Hippocampal formation (tissue), 2 donors: ENCODE results near the gene CAMTA1.
"Not testable (repeated sequence)": the region's sequence is repeated elsewhere in the genome, so short reads cannot be mapped to it uniquely, and the experiment has no call there.

Experiments used
- DNase-seq, 2 donors: peaks; one replicate each; lab custom pipeline; 2025; lab: John Stamatoyannopoulos, UW

Gene CAMTA1

GRCh38 chr1:7366955-7367665 lies 581.9 kb downstream of the CAMTA1 start:
- DNase-seq: no peak

GRCh38 chr1:7369866-7370265 lies 584.6 kb downstream of the CAMTA1 start:
- no peak for DNase-seq

- no peak for DNase-seq
These were observed 586.7 kb downstream of the CAMTA1 start for GRCh38 chr1:7371926-7372325.

GRCh38 chr1:7372477-7373120 lies 587.3 kb downstream of the CAMTA1 start:
- DNase-seq: peak in 1 of 2 donors; percentile 3

GRCh38 chr1:7373251-7373650 lies 588.0 kb downstream of the CAMTA1 start:
- DNase-seq: no peak

GRCh38 chr1:7373876-7374562 lies 588.8 kb downstream of the CAMTA1 start:
- DNase-seq: peak in 1 of 2 donors; percentile 13

GRCh38 chr1:7374563-7375160 lies 589.4 kb downstream of the CAMTA1 start:
- no peak for DNase-seq

GRCh38 chr1:7375329-7375728 lies 590.1 kb downstream of the CAMTA1 start:
- DNase-seq: no peak

GRCh38 chr1:7375781-7376660 lies 590.8 kb downstream of the CAMTA1 start:
- DNase-seq: no peak

GRCh38 chr1:7376676-7377075 lies 591.4 kb downstream of the CAMTA1 start:
- DNase-seq: no peak

GRCh38 chr1:7378346-7379130 lies 593.3 kb downstream of the CAMTA1 start:
- DNase-seq: no peak

GRCh38 chr1:7379441-7379971 lies 594.3 kb downstream of the CAMTA1 start:
- no peak for DNase-seq

GRCh38 chr1:7380068-7380467 lies 594.8 kb downstream of the CAMTA1 start:
- DNase-seq: not testable (repeated sequence)

GRCh38 chr1:7380712-7381111 lies 595.5 kb downstream of the CAMTA1 start:
- DNase-seq: no peak

GRCh38 chr1:7381729-7382128 lies 596.5 kb downstream of the CAMTA1 start:
- DNase-seq: not testable (repeated sequence)

GRCh38 chr1:7382971-7383370 lies 597.7 kb downstream of the CAMTA1 start:
- no peak for DNase-seq

GRCh38 chr1:7383671-7384520 lies 598.6 kb downstream of the CAMTA1 start:
- no peak for DNase-seq

GRCh38 chr1:7384679-7385078 lies 599.4 kb downstream of the CAMTA1 start:
- no peak for DNase-seq

GRCh38 chr1:7385471-7386225 lies 600.4 kb downstream of the CAMTA1 start:
- DNase-seq: no peak
